Neuron (in vitro differentiated cells): ENCODE results near the gene NAA35.

Experiments
- H2AFZ ChIP-seq: one replicate; pipeline ENCODE4 v1.6.1; 2013; ENCODE audit warnings: low read depth, mild to moderate bottlenecking, inconsistent platforms, low read length, moderate library complexity
- H3K27me3 ChIP-seq: one replicate; pipeline ENCODE4 v1.6.1; 2013; ENCODE audit warnings: low read length; ENCODE audit not compliant: insufficient read depth
- H3K36me3 ChIP-seq: one replicate; pipeline ENCODE4 v1.6.1; 2013; ENCODE audit warnings: low read length; ENCODE audit not compliant: insufficient read depth
- H3K4me1 ChIP-seq: one replicate; pipeline ENCODE4 v1.6.1; 2013; ENCODE audit warnings: low read length; ENCODE audit not compliant: insufficient read depth
- H3K4me3 ChIP-seq: 2 replicates; pipeline ENCODE4 v1.5.1; 2013; ENCODE audit warnings: mild to moderate bottlenecking, low read length, moderate library complexity
- H3K9me3 ChIP-seq: one replicate; pipeline ENCODE4 v1.6.1; 2013; ENCODE audit warnings: low read length

Gene NAA35

DNA sequence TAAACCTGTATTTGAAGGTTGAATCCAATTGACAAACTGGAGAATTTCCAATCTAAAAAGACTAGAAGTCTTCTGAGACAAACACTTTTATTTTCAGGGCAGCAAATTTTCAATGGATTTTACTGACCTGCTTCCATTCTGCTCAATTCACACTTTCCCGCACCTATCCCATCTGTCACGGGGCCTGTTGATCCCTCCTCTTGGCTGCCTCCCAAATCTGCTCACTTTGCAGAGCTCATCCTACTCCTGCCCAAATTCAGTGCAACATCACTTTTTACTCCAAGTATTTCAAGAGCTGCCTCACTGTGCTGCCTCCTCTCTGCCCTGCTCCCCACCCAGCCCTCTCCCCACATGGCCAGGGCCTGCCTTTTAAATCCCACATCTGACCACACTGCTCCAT is 123.3 kb downstream of the NAA35 start:
- no peak overlapping the region for H2AFZ ChIP-seq
- H3K27me3 ChIP-seq, result no peaks in the 10 kb centered on the region
- no peaks in the 10 kb centered on the region for H3K4me1 ChIP-seq
- no peak overlapping the region for H3K4me3 ChIP-seq
- H3K9me3 ChIP-seq, result no peaks in the 10 kb centered on the region
- H3K36me3 ChIP-seq, result peaks cover 32% of the 10 kb centered on the region

DNA sequence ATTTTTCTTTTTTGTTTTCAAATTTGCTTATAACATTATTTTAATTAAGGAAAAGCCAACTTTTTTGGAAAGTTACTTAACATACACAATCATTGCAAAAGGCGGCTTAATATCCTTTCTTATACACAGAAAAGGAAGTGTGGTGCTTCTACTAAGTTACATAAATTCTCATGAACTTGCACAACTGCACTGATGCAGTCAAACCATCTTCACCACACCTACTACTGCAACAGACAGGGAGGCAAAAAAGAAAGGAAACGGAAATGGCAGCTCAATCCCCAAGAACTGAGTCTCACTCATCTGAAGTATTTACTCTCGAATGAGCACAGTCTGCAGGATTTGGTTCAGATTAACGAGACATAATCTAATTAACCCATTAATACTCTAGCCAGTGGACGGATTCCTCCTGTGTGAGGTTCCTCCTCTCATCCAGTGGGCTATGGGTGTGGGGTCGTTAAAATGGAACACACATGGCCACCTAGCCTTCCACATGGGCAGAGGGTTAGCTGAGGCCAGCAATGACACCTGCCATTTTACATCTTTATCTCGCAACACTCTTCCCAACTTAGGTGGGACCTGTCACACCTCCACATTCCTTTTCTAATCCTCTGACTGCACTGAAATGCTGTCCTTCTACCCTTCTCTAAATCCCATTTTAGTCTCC is 128.4 kb downstream of the NAA35 start:
- peaks cover 45% of the 10 kb centered on the region for H3K36me3 ChIP-seq
- no peaks in the 10 kb centered on the region for H3K27me3 ChIP-seq
- H3K4me1 ChIP-seq, result no peaks in the 10 kb centered on the region
- H3K9me3 ChIP-seq, result no peaks in the 10 kb centered on the region
- H3K4me3 ChIP-seq, result no peak overlapping the region
- H2AFZ ChIP-seq, result no peak overlapping the region
